HG02973 (cell line): Measurements from ENCODE around the gene GH2.
"Not testable (repeated sequence)": the region's sequence is repeated elsewhere in the genome, so short reads cannot be mapped to it uniquely, and the experiment has no call there.

Experiments
- ATAC-seq: cut with Tn5 transposase; IDR thresholded peaks from one replicate; pipeline ENCODE4 v1.9.1; 2021; ENCODE audit warnings: moderate library complexity; ENCODE audit not compliant: unreplicated experiment

Gene GH2

DNA sequence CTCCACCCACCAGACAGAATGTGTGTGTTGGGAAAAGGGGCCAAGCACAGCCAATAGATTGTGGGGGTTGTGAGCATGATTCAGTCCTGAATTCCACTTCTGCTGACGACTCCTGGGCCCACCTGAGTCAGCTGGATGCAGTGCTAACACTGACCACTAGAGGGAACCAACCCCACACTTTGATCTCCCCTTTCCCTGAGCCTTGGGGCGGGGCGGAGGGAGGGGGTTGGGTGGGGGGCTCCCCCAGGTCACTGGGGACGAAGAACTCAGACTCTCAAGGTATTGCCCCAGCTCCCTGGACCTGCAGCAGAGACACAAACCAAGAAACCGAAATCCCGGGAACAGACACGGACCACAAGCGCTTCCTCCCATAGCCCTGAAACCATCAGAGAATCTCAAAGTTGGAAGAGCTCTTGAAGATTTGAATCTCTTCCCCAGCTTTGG lies 29.9 kb upstream of the GH2 start:
- ATAC-seq: no peak

DNA sequence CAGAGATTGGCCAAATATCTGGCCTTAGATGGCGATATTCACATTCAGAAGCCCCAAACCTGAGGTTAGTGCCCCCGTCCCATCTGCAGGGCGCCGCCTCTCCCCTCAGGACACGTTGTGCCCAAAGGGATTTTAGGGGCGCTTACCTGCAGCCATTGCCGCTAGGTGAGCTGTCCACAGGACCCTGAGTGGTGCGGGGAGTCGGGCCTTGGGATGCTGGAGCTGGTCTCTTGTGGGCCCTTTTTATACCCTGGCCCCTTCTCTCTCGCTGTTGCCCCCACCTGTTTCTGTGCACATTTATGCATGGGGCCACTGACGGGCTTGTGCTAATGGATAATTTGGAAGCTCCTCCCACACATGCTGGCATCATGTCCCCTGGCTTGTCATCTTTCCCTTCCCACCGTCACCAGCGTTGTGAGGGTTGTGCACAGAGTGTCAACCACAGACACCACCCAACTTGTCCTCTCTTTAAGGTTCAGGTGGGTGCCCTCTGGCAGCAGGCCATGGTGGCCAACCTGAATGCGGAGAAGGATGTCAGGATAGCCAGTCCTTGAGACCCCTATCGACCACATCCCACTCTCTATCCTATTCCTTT lies 29.4 kb upstream of the GH2 start, which contains the start of gene CSHL1:
Gene CSHL1, minus strand, starts transcription at position 218 of the 595 bp plus-strand sequence. Its CDS starts 62 bp downstream, at position 156.
- ATAC-seq: no peak

DNA sequence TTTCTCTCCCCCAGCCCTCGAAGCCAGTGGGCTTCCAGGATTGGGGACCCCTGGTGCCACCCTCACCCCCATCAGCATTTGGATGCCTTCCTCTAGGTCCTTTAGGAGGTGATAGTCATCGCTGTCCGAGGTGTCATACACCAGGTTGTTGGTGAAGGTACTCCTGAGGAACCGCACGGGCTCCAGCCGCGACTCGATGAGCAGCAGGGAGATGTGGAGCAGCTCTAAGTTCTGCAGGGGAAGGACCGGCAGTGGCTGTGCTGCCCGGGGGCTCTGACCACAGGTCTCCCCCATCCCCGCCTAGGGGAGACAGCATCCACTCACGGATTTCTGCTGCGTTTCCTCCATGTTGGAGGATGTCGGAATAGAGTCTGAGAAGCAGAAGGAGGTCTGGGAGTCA lies 28.4 kb upstream of the GH2 start:
- ATAC-seq: no peak

DNA sequence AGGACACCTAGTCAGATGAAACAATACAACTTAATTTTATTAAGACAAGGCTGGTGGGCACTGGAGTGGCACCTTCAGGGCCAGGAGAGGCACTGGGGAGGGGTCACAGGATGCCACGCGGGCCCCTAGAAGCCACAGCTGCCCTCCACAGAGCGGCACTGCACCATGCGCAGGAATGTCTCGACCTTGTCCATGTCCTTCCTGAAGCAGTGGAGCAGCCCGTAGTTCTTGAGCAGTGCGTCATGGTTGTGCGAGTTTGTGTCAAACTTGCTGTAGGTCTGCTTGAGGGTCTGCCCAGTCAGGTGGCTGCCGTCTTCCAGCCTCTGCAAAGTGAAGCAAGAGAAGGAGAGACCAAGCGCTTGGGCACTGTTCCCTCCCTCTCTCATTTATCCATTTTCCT lies 27.8 kb upstream of the GH2 start:
- not testable (repeated sequence) for ATAC-seq

DNA sequence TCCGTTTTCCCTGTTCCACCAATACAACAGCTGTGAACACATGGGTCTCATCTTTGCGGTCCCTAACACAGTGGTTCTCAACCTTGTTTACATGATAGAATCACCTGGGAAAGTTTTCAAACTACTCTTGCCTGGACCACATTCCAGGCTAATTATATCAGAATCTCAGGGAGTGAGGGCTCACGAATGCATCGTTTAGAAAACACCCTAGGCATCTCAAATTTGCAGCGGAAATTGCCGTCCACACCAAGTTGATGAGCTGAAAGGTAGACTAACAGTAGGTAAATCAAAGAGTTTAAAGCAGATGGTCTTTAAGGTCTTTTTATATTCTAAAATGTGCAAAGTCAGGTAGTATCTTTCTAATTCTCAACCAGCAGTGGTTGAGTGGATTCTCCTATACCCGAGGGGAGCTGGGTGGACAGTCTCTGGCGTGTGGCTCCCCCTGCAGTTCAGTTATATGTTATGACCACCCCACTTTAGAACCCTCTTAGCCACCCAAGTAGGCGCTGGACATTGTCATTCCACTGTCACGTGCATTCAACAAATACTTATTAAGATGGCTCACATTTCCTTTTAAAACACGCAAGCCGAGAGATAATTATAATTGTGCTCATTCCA lies 25.5 kb upstream of the GH2 start:
- not testable (repeated sequence) for ATAC-seq

DNA sequence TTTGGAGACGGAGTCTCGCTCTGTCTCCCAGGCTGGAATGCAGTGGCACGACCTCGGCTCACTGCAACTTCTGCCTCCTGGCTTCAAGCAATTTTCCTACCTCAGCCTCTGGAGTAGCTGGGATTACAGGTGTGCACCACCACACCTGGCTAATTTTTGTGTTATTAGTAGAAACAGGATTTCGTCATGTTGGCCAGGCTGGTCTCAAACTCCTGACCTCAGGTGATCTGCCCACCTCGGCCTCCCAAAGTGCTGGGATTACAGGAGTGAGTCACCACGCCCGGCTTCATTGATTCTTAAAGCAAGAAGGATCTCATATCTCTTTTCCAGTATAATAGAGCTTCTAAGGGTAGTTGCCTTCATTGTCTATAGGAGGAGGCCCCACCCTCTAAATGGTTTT lies 23.1 kb upstream of the GH2 start:
- ATAC-seq: not testable (repeated sequence)

DNA sequence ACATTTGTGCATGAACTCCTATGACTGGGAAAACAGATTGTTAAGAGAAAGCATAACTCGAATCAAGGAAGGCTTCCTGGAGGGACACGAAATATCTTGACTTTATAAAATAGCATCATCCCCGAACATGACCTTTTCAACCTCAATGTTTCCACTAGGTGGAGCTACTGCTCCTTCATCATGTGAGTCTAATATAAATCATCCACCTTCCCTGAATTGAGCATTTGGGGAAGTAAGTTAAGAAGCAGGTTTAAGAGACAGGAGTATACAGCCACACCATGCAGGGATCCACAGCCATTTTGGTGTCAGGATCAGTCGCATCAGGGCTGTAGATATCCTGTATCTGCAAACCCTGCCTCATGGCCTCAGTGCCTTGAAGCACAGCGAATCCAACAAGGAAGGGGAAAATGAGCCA lies 22.1 kb upstream of the GH2 start:
- not testable (repeated sequence) for ATAC-seq

DNA sequence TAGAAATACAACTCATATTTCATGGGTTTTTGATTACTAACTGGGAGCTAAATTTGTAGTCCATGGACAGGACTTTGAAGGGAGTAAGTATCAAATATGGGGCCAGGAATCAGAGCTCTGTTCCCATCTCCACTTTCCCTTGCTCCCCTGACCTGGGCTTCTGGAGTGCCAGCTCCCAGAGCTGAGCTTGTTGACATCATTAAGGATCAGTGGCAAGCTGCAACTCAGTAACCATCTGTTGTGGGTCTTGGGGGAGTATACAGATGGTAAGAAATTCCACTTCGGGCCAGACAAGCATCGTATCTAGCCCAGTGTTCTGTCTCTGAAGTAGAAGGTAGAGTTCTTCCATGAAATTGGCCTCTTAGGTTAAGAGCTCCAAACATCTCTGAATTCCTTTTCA lies 20.2 kb upstream of the GH2 start:
- ATAC-seq: not testable (repeated sequence)

DNA sequence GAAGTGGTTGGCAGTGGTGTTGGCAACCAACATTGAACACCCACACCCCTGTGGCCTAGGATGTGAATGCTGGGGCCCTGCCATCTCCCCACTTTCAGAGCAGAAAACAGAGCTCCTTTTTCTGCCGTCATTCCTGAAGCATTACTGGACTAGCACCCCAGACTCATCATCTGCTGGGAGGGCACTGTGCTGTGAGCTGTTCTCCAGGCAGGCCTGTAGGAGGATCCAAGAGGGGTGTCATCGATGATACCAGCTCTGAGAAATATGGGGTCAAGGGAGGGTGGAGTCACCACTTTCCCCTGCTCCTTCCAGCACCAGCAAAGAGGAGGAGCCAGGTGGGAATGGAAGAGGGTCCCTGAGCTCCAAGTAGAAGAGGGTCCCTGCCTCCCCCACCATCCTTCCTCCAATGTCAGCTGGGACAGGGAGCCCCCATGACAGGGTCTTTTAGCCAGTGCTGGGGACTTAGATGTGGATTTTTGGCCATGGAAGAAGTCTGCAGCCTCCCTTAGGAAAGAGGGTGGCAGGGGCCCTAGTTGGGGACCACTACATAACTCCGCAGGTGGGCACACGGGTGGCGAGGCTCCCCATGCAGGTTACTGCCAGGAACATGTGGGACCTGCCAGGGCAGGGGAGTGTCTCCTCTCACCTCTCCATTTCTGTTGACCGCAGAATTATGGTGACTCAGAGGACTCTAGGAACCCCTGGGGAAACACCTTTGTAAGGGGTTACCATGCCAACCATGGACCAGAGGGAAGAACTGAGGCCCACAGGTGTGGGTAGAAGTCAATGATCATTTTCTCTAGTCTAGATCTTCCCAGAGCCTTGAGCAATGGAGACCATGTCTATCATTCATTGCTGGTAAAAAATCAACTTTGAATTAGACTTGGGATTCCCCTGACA lies 17.4 kb upstream of the GH2 start:
- ATAC-seq: not testable (repeated sequence)

DNA sequence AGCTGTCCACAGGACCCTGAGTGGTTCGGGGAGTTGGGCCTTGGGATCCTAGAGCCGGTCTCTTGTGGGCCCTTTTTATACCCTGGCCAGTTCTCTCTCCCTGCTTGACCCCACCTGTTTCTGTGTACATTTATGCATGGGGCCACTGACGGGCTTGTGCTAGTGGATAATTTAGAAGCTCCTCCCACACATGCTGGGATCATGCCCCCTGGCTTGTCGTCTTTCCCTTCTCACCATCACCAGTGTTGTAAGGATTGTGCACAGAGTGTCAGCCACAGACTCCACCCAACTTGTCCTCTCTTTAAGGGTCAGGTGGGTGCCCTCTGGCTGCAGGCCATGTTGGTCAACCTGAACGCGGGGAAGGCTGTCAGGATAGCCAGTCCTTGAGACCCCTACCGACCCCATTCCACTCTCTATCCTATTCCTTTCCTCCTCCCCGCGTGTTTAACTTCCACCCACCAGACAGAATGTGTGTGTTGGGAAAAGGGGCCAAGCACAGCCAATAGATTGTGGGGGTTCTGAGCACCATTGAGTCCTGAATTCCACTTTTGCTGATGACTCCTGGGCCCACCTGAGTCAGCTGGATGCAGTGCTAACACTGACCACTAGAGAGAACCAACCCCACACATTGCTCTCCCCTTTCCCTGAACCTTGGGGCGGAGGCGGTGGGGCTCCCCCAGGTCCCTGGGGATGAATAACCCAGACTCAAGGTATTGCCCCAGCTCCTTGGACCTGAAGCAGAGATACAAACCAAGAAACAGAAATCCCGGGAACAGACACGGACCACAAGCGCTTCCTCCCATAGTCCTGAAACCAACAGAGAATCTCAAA lies 15.0 kb upstream of the GH2 start, which contains the start of gene CSH1:
Gene CSH1, minus strand, starts transcription at position 51 of the 831 bp plus-strand sequence. CDS start 63 bp downstream, outside the sequence.
- ATAC-seq: not testable (repeated sequence)

DNA sequence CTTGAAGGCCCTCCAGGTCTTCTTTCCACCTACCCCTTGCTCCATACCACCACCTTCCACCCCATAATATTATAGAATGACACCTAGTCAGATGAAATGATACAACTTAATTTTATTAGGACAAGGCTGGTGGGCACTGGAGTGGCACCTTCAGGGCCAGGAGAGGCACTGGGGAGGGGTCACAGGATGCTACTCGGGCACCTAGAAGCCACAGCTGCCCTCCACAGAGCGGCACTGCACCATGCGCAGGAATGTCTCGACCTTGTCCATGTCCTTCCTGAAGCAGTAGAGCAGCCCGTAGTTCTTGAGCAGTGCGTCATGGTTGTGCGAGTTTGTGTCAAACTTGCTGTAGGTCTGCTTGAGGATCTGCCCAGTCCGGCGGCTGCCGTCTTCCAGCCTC lies 13.1 kb upstream of the GH2 start:
- not testable (repeated sequence) for ATAC-seq

DNA sequence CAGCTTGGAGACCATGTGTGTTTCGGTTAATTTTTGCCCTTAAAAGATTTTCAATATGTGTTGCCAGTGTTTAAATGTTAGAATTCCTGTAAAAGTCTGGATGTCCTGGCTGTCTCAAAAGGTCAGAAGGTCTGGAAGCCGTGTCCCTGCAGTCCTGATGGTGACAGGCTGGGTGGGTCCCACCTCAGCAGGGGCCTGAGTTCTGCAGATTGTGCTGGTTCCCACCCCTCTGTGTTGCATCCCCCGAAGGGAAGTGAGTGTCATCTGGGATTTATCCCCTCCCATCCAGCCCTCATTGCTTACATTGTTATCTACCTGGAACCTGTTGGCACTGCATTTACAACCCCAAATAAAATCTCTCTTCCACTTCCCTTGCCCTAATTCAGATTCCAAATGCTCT lies 12.3 kb upstream of the GH2 start:
- not testable (repeated sequence) for ATAC-seq

DNA sequence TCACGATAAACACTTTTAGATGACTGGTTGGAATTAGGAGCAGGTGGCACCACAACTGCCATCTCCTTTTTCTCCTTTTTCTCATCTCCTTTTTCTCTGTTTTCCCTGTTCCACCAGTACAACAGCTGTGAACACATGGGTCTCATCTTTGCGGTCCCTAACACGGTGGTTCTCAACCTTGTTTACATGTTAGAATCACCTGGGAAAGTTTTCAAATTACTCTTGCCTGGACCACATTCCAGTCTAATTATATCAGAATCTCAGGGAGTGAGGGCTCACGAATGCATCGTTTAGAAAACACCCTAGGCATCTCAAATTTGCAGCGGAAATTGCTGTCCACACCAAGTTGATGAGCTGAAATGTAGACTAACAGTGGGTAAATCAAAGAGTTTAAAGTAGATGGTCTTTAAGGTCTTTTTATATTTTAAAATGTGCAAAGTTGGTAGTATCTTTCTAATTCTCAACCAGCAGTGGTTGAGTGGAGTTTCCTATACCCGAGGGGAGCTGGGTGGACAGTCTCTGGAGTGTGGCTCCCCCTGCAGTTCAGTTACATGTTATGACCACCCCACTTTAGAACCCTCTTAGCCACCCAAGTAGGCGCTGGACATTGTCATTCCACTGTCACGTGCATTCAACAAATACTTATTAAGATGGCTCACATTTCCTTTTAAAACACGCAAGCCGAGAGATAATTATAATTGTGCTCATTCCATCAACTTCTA lies 10.7 kb upstream of the GH2 start:
- ATAC-seq: not testable (repeated sequence)

DNA sequence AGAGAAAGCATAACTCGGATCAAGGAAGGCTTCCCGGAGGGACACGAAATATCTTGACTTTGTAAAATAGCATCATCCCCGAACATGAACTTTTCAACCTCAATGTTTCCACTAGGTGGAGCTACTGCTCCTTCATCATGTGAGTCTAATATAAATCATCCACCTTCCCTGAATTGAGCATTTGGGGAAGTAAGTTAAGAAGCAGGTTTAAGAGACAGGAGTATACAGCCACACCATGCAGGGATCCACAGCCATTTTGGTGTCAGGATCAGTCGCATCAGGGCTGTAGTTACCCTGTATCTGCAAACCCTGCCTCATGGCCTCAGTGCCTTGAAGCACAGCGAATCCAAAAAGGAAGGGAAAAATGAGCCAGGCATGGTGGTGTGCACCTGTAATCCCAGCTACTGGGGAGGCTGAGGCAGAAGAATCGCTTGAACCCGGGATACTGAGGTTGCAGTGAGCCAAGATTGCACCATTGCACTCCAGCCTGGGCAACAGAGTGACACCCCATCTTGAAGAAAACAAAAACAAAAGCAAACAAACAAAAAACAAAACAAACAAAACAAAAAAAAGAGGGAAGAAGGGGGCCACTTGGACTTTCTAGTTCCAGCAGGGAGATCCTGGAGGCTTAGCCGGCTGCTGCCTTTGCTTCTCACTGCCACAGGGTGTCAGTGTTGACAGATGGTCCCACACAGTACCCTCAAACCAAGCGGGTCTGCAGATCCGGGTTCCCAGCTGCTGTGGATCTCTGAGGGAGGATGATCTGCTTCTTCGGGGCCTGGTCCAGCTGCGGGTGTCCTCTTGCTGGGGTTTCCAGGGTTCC lies 7.5 kb upstream of the GH2 start:
- ATAC-seq: not testable (repeated sequence)

DNA sequence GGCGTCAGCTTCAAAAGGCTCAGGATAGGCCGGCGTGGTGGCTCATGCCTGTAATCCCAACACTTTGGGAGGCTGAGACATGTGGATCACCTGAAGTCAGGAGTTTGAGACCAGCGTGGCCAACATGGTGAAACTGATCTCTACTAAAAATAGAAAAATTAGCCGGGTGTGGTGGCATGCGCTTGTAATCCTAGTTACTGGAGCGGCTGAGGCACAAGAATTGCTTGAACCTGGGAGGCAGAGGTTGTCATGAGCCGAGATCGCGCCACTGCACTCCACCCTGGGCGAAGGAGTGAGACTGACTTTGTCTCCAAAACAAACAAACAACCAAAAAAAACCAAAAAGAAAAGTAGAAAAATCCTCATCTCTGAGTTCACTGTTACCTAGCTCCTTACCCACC lies 3.4 kb upstream of the GH2 start:
- not testable (repeated sequence) for ATAC-seq

DNA sequence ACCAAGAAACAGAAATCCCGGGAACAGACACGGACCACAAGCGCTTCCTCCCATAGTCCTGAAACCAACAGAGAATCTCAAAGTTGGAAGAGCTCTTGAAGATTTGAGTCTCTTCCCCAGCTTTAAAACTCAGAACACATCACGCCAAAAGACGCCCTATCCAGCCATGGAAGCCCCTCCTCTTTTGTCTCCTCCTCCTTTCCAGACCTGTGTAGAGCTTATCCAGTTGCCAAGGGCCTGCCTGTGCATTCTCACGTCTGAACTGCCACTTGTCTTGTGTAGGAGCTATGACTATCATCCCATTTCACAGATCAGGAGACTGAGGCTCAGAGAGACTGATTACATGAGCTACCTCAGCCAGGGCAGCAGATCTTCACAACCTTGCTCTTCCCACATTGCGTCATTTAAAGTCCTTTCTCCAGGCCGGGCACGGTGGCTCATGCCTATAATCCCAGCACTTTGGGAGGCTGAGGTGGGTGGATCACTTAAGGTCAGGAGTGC lies 932 bp upstream of the GH2 start:
- not testable (repeated sequence) for ATAC-seq

DNA sequence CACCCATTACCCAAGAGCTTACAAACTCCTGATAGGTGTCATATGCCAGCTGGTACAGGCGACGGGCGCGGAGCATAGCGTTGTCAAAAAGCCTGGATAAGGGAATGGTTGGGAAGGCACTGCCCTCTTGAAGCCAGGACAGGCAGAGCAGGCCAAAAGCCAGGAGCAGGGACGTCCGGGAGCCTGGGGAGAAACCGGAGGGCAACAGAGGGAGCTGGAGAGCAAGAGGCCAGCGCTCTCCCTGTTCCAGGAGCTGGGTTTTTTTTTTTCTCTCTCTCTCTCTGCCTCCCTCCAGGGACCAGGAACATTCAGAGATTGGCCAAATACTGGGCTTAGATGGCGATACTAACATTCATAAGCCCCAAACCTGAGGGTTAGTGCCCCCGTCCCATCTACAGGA lies 407 bp downstream of the GH2 start:
- ATAC-seq: not testable (repeated sequence)

DNA sequence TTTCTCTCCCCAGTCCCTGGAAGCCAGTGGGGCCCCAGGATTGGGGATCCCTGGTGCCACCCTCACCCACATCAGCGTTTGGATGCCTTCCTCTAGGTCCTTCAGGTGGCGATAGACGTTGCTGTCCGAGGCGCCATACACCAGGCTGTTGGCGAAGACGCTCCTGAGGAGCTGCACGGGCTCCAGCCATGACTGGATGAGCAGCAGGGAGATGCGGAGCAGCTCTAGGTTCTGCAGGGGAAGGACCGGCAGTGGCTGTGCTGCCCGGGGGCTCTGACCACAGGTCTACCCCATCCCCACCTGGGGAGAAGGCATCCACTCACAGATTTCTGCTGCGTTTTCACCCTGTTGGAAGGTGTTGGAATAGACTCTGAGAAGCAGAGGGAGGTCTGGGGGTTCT lies 1.0 kb downstream of the GH2 start:
- no peak for ATAC-seq

DNA sequence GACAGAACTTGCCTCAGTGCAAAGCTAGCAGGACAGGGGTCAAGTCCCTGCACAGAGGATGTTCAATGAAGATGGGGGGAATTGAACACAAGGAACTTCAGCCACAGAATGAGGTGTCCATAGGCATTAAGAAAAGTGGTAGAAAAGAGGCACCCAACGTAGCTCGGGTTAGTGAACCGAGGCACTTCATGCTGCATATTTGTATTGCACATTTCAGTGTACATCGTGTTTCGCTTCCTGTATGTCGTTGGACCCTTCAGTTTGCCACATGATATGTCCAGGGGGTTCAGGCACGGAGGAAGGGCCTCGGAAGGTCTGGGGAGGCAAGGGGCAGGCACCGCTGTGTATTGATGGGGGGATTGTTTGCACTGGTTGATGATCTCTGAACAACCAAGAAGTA lies 3.3 kb downstream of the GH2 start:
- not testable (repeated sequence) for ATAC-seq
